GM23338 (cell line): ENCODE data around the gene GJB4. TPM values are rescaled to one million over a fixed set of nuclear protein-coding genes. Genes with fewer than 3 reads are reported as not detected.

ENCODE experiments used
- ATAC-seq: fragments of 200-7000 bp; cut with Tn5 transposase; 3 replicates; pipeline ENCODE4 v1.9.1; 2020
- DNase-seq: peaks from one replicate; pipeline ENCODE4 v3.0.0-alpha.2; 2015; ENCODE audit warnings: low spot score
- H2AFZ ChIP-seq: fragments of 200-600 bp; sonication (generic); 2 replicates; pipeline ENCODE4 v1.8.0; 2016; ENCODE audit warnings: antibody characterized with exemption, mild to moderate bottlenecking, moderate library complexity
- H3F3A ChIP-seq: fragments of 200-600 bp; sonication (generic); replicated peaks from 2 replicates; pipeline ENCODE4 v1.8.0; 2017; ENCODE audit warnings: antibody characterized with exemption, mixed run types, low read depth
- H3K27ac ChIP-seq: fragments of 200-600 bp; sonication (generic); 2 replicates; pipeline ENCODE4 v1.6.1; 2016; ENCODE audit warnings: low read depth
- H3K27me3 ChIP-seq: fragments of 200-600 bp; sonication (generic); 2 replicates; pipeline ENCODE4 v1.8.0; 2016; ENCODE audit warnings: mild to moderate bottlenecking, mixed run types, moderate library complexity; ENCODE audit not compliant: insufficient read depth
- H3K36me3 ChIP-seq: fragments of 200-600 bp; sonication (generic); 2 replicates; pipeline ENCODE4 v1.8.0; 2016; ENCODE audit warnings: mild to moderate bottlenecking; ENCODE audit not compliant: insufficient read depth
- H3K4me1 ChIP-seq: fragments of 200-600 bp; sonication (generic); 2 replicates; pipeline ENCODE4 v1.8.0; 2016; ENCODE audit warnings: mild to moderate bottlenecking, moderate library complexity; ENCODE audit not compliant: insufficient read depth
- H3K4me2 ChIP-seq: fragments of 200-600 bp; sonication (generic); 2 replicates; pipeline ENCODE4 v1.7.1; 2017; ENCODE audit warnings: mixed run types
- H3K4me3 ChIP-seq: fragments of 200-600 bp; sonication (generic); 2 replicates; pipeline ENCODE4 v1.6.1; 2016; ENCODE audit warnings: mixed run types
- H3K79me2 ChIP-seq: fragments of 200-600 bp; sonication (generic); replicated peaks from 2 replicates; pipeline ENCODE4 v1.8.0; 2017; ENCODE audit warnings: mild to moderate bottlenecking; ENCODE audit not compliant: insufficient read depth
- H3K9me2 ChIP-seq: fragments of 200-600 bp; sonication (generic); 2 replicates; pipeline ENCODE4 v1.8.0; 2017; ENCODE audit not compliant: insufficient read depth
- H4K20me1 ChIP-seq: fragments of 200-600 bp; sonication (generic); replicated peaks from 2 replicates; pipeline ENCODE4 v1.8.0; 2017; ENCODE audit warnings: mild to moderate bottlenecking; ENCODE audit not compliant: insufficient read depth
- H3K27ac Mint-ChIP-seq: 2 replicates; pipeline ENCODE4 v1.8.0; 2020; ENCODE audit warnings: inconsistent platforms, mild to moderate bottlenecking, moderate library complexity, mixed read lengths
- H3K27me3 Mint-ChIP-seq: 3 replicates; pipeline ENCODE4 v1.8.0; 2022; ENCODE audit warnings: low read depth, mild to moderate bottlenecking, moderate library complexity, mixed read lengths, inconsistent platforms; ENCODE audit not compliant: insufficient read depth, poor library complexity
- H3K36me3 Mint-ChIP-seq: 3 replicates; pipeline ENCODE4 v1.8.0; 2021; ENCODE audit warnings: low read depth, mild to moderate bottlenecking, inconsistent platforms, moderate library complexity, mixed read lengths
- H3K4me1 Mint-ChIP-seq: 3 replicates; pipeline ENCODE4 v1.8.0; 2020; ENCODE audit warnings: mild to moderate bottlenecking, inconsistent platforms, mixed read lengths
- H3K4me3 Mint-ChIP-seq: 3 replicates; pipeline ENCODE4 v1.8.0; 2021; ENCODE audit warnings: moderate library complexity, mild to moderate bottlenecking, inconsistent platforms, mixed read lengths
- H3K9me3 Mint-ChIP-seq: 3 replicates; pipeline ENCODE4 v1.8.0; 2020; ENCODE audit warnings: moderate library complexity, mild to moderate bottlenecking, inconsistent platforms, mixed read lengths
- ZNF114 ChIP-seq: fragments of 250-450 bp; sonication (Bioruptor Pico); IDR thresholded peaks from 2 replicates; pipeline ENCODE4 v1.5.0; 2020; ENCODE audit warnings: mild to moderate bottlenecking, moderate library complexity
- polyA plus RNA-seq: library from polyadenylated mRNA; unstranded; fragments of >200 nt; fragmentation: Nextera tagmentation; extraction: Ambion mirVana; gene quantifications from 2 replicates; pipeline ENCODE4 v1.2.1, GENCODE V29; 2016
- total RNA-seq: library from RNA; depleted of rRNA; stranded (reverse); fragments of >200 nt; shearing (Covaris generic); gene quantifications from 2 replicates; pipeline ENCODE4 v1.2.3, GENCODE V29; 2014
- TF ChIP-seq, protein P1 (sequence below): fragments of 250-450 bp; sonication (Bioruptor Pico); IDR thresholded peaks from 2 replicates; pipeline ENCODE4 v1.5.0; 2020; ENCODE audit warnings: mild to moderate bottlenecking, moderate library complexity
- TF ChIP-seq, protein P2 (sequence below), 2 experiments: fragments of 200-600 bp in 1 of 2; sonication (generic) in 1 of 2; conservative IDR thresholded peaks; 2 replicates each; pipeline versions ENCODE4 v1.5.1 to v1.6.1; 2016 to 2017; ENCODE audit warnings: antibody characterized with exemption in 2 of 2, low read depth in 2 of 2, mild to moderate bottlenecking in 2 of 2, moderate library complexity in 1 of 2

Gene GJB4
- total and polyA plus RNA-seq, 2 experiments from 2014 or later, result 0.07 TPM; not detected in 1

DNA sequence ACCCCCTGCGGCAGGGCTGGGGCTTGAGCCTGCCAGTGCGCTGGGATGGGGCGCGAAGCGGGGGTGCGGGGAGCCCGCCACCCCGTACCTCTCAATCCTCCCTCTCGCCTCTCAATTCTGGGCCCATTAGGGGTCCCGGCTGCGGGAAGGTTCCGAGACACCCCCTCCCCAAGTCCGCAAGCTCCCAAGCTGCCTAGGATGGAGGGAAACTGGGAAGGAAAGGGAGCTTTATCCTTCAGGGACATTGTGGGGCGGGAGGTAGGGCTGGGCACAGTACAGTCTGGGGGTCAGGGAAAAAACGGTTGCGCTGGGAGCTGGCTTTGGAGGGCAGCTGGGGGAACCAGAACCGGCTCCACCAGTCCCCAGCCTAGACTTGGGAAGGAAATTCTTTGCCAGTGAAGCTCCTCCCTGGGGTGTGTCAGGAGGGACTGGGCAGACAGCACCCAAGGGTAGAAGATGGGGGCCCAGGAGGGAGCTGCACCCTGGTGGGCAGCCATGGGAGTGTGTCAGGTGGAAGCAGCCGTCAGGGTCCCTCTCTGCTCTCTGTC, 22.4 kb downstream of the GJB4 start:
- Histone ChIP-seq H3K79me2 (no peaks in the 10 kb centered on the region), H3K27me3 (peaks cover 37% of the 10 kb centered on the region)

More for the DNA sequence above, 22.4 kb downstream of the GJB4 start:
- H3K27ac ChIP-seq, result no peak overlapping the region
- peaks cover 4% of the 10 kb centered on the region for H3K4me1 ChIP-seq
- Mint-ChIP-seq H3K27me3 (peaks cover 29% of the 10 kb centered on the region), H3K36me3 (no peaks in the 10 kb centered on the region), H3K27ac (no peak overlapping the region), H3K9me3 (no peaks in the 10 kb centered on the region), H3K4me3 (peak overlapping the region; percentile 71), H3K4me1 (peaks cover 7% of the 10 kb centered on the region)
- no peaks in the 10 kb centered on the region for H4K20me1 ChIP-seq
- H3K4me2 ChIP-seq, result peak overlapping the region; percentile 93
- peak; percentile 58 for DNase-seq
- H2AFZ ChIP-seq, result peak overlapping the region; percentile 100
- H3K9me2 ChIP-seq, result no peaks in the 10 kb centered on the region
- H3F3A ChIP-seq, result no peaks in the 10 kb centered on the region
- peak; percentile 52 for ATAC-seq
- peak overlapping the region; percentile 85 for H3K4me3 ChIP-seq
- TF ChIP-seq, protein P1, sequence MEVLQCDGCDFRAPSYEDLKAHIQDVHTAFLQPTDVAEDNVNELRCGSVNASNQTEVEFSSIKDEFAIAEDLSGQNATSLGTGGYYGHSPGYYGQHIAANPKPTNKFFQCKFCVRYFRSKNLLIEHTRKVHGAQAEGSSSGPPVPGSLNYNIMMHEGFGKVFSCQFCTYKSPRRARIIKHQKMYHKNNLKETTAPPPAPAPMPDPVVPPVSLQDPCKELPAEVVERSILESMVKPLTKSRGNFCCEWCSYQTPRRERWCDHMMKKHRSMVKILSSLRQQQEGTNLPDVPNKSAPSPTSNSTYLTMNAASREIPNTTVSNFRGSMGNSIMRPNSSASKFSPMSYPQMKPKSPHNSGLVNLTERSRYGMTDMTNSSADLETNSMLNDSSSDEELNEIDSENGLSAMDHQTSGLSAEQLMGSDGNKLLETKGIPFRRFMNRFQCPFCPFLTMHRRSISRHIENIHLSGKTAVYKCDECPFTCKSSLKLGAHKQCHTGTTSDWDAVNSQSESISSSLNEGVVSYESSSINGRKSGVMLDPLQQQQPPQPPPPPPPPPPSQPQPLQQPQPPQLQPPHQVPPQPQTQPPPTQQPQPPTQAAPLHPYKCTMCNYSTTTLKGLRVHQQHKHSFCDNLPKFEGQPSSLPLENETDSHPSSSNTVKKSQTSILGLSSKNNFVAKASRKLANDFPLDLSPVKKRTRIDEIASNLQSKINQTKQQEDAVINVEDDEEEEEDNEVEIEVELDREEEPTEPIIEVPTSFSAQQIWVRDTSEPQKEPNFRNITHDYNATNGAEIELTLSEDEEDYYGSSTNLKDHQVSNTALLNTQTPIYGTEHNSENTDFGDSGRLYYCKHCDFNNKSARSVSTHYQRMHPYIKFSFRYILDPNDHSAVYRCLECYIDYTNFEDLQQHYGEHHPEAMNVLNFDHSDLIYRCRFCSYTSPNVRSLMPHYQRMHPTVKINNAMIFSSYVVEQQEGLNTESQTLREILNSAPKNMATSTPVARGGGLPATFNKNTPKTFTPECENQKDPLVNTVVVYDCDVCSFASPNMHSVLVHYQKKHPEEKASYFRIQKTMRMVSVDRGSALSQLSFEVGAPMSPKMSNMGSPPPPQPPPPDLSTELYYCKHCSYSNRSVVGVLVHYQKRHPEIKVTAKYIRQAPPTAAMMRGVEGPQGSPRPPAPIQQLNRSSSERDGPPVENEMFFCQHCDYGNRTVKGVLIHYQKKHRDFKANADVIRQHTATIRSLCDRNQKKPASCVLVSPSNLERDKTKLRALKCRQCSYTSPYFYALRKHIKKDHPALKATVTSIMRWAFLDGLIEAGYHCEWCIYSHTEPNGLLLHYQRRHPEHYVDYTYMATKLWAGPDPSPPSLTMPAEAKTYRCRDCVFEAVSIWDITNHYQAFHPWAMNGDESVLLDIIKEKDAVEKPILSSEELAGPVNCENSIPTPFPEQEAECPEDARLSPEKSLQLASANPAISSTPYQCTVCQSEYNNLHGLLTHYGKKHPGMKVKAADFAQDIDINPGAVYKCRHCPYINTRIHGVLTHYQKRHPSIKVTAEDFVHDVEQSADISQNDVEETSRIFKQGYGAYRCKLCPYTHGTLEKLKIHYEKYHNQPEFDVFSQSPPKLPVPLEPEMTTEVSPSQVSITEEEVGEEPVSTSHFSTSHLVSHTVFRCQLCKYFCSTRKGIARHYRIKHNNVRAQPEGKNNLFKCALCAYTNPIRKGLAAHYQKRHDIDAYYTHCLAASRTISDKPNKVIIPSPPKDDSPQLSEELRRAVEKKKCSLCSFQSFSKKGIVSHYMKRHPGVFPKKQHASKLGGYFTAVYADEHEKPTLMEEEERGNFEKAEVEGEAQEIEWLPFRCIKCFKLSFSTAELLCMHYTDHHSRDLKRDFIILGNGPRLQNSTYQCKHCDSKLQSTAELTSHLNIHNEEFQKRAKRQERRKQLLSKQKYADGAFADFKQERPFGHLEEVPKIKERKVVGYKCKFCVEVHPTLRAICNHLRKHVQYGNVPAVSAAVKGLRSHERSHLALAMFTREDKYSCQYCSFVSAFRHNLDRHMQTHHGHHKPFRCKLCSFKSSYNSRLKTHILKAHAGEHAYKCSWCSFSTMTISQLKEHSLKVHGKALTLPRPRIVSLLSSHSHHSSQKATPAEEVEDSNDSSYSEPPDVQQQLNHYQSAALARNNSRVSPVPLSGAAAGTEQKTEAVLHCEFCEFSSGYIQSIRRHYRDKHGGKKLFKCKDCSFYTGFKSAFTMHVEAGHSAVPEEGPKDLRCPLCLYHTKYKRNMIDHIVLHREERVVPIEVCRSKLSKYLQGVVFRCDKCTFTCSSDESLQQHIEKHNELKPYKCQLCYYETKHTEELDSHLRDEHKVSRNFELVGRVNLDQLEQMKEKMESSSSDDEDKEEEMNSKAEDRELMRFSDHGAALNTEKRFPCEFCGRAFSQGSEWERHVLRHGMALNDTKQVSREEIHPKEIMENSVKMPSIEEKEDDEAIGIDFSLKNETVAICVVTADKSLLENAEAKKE (CRISPR knock-in tag), result no peak
- TF ChIP-seq ZNF114 (CRISPR knock-in tag), result no peak
- TF ChIP-seq, protein P2, sequence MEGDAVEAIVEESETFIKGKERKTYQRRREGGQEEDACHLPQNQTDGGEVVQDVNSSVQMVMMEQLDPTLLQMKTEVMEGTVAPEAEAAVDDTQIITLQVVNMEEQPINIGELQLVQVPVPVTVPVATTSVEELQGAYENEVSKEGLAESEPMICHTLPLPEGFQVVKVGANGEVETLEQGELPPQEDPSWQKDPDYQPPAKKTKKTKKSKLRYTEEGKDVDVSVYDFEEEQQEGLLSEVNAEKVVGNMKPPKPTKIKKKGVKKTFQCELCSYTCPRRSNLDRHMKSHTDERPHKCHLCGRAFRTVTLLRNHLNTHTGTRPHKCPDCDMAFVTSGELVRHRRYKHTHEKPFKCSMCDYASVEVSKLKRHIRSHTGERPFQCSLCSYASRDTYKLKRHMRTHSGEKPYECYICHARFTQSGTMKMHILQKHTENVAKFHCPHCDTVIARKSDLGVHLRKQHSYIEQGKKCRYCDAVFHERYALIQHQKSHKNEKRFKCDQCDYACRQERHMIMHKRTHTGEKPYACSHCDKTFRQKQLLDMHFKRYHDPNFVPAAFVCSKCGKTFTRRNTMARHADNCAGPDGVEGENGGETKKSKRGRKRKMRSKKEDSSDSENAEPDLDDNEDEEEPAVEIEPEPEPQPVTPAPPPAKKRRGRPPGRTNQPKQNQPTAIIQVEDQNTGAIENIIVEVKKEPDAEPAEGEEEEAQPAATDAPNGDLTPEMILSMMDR (conservative IDR thresholded peaks at IDR 0.05; ENCODE audit: low read depth in 2 of 2), result peak; percentile 16 to 49; a peak in 3 of 4 replicates
- no peaks in the 10 kb centered on the region for H3K36me3 ChIP-seq
